DMS53 treated with DMSO at 0.1 percent for 48 hours (cell line): ENCODE data around the gene PRTG.
"Not testable (repeated sequence)": the region's sequence is repeated elsewhere in the genome, so short reads cannot be mapped to it uniquely, and the experiment has no call there.

Source experiments
- DNase-seq: peaks from one replicate; lab custom pipeline; 2025; ENCODE audit not compliant: unreplicated experiment; lab: John Stamatoyannopoulos, UW

Gene PRTG

DNA sequence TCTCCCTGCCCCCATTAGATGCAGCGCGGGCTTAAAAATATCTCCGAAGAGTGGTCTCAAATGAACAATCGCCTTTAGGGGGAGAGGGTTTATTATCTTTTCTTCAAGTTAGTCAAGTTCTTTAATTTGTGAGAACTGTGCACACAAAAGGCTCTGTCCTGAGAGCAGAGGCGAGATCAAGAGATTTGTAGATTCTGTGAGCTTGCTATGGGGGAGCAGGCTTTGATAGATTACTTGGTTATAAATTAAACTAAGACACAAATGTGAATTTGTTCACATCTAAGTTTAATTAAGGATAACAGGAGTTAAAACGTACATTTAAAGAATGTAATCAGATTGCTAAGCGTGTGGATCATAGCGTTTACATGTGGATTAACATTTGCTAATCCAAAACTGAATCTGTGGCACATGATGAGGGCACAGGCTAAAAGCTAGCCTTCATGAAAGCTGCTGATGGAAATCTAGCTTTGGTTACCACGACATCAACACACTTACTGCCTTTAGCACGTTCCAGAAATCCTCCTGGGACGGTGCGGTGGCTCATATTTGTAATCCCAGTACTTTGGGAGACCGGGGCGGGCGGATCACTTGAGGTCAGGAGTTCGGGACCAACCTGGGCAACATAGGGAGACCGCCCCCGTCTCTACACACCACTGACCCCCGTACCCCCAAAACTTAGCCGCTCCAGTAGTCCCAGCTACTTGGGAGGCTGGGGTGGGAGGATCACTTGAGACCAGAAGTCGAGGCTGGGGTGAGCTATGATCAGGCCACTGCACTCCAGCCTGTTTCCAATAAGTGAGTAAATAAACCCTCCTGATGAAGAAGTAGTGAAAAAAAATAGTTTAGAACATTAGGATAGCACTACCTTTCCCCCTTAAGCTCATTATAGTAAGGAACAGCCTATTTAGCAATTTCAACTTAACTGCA, 1.0 kb upstream of the PRTG start:
- DNase-seq: no peak

DNA sequence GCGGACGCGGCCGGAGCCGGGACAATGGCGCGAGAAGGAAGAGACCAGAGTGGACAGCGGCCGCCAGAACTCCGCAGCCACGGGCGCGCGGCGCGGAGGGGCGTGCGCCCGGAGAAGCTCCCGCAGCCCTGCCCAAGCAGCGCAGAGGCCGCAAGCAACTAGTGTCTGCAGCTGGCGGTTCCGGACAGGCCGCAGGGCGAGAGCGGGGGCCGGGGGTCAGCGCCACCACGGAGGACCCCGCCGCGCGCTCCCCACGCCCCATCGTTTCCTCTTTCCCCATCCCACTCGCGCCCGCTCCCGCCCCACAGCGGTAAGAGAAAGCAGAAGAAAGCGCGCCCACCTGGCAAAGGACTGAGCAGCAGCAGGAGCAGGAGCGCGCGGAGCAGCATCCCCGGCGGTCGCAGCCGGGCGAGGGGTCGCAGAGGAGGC, 440 bp downstream of the PRTG start:
- no peak for DNase-seq

DNA sequence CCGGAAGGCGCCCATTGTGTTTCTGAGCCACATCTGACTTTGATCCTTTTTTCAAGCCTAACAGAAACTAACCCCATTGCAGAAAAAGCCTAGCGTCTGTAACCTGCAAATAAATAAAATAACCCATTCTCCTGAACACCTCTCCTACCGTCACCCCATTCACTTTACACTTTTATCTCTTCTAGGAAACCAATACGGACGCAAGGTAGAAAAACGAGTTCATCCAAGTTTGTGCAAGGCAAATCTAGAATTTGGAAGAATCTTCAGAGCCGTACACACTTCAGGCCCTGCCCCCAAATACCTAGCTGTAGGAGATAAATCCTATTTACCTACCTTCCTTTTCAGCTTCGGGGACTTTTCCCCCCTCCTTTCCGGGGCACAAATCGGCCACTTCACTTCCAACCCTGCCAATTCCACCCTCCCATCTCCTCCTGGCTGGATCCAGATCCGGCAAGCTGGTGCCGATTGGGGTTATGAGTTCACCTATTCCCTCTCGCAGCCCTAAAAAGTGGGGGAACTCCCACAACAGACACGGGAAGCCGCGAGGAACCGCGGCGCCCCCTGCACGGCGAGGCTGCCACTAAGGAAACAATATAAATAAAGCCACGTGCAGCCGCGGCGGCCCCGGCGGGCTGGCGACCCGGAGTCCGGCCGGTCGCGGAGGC, 987 bp downstream of the PRTG start:
- no peak for DNase-seq

DNA sequence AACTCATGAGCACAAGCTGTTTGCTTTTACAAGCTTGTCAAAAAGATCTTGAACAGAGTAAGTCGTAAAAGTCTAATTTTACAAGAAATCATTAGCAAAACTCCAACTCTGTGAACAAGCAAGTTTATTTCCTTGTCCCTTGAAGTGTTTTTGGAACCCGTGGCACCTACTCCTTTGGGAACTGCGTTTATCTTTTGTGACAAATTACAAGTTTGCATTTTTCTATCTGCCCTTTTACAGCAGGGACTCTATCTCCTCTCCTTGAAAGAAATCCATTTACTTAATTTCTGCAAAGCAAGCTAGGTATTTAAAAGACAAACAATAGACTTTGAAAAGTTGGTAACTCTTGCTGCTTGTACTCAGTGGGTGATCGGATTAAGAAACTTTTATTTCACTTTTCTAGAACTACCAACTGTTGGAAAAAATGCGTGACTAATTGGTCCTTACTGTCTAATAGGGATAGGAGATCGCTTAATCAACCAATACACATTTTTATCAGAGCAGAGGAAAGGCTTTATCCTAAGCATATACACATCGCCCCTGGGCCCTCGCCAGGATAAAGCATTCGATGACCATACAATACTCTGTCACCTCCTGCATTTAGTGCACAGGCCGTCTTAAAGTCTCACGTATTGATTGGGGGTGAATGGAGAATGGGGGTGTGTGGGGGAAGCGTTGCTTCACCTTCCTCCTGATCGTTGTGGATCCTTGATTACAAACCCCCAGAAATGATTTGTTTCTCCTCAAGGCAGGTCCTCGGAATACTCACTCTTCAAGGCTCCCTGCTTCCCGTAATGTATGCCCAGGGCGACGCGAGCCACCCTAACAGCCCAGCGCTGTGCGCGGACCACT, 1.7 kb downstream of the PRTG start:
- no peak for DNase-seq

DNA sequence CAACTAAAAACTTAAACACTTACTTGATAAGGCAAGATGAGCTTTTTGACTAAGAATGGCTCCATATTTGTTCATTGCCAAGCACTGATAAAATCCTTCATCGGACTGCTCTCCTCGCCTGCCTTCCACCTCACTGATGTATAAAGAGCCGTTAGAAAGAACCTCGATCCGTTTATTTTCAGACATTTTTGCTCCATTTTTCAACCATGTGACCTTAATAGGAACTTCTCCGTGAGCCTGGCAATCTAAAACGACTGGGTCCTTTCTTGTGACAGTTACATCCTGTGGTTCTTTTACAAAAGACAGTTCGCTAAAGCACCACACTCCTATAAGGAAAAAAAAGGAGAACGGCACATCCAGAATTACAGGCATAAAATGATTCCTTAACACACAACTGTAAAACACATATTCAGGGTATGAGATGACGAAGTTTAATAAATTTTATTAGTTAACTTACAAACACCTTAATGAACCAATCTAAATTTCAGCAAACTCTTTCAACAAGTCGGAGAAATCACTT, 2.5 kb downstream of the PRTG start:
- DNase-seq: no peak

DNA sequence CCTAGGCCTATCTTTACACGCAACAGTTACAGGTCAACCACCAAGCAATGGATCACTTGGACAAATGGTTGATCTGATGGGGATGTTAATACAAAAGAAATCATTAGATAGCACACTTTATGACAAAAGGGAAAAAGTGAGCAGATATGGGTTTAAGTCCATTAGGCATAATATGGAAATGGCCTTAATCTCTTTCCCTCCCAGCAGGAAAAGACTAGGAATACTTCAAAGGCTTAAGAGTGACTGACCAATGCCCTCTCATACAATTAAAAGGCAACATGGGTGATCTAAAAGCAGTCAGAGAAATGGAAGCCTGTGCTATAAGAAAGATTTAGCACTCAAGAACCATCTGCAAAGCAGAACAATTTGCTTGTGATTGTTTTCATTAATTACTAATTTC, 3.3 kb downstream of the PRTG start:
- DNase-seq: no peak

DNA sequence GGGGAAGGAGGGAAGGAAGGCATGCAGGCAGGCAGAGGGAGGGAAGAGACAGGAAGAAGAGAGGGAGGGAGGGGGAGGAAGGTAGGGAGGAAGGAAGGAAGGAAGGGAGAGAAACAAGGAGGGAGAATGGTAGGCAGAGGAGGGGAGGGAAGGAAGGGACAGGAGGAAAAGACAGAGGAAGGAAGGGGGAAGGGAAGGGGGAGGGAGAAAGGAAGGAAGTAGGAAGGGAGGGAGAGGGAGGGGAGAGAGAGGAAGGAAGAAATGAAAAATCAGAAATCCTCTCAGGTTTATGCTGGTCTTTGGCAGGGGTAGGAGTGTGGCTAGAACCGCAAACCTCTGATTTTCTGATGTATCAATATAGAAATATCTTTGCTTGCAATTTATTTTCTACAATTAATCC, 4.2 kb downstream of the PRTG start:
- no peak for DNase-seq

DNA sequence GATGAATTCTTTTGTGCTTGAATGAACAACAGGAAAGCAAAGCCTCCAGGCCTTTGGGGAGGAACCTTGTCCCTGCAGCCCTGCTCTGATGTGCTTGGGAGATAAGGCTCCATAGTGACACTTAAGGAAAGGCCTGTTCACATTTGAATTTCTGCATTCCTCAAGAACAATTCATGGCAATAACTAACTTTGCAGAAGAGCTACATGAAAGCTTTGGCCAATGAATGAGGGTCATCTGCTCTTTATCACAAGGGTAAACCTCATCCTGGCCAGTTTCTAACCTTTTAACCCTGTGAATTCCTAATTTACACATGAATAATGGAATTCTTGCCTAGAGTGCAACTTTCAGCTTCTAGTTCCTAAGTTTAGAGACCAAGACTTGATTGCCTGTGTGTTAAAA, 5.6 kb downstream of the PRTG start:
- no peak for DNase-seq

DNA sequence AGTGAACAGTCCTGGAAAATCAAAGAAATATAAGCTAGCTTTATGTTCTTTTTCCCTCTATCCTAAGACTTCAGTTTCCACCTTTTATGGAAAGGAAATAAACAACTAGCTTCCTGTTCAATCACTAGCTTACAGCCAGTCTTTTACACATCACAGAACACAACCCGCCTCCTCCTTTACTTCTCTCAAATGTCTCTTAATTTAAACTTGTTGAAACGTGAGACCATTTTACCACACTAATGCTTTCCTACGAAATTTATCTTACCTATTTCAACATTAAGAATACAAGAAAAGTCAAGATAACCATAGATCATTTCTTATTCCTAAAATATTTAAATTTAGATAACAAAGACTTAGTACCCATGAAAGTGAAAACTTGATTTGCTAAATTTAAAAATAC, 6.2 kb downstream of the PRTG start:
- no peak for DNase-seq

DNA sequence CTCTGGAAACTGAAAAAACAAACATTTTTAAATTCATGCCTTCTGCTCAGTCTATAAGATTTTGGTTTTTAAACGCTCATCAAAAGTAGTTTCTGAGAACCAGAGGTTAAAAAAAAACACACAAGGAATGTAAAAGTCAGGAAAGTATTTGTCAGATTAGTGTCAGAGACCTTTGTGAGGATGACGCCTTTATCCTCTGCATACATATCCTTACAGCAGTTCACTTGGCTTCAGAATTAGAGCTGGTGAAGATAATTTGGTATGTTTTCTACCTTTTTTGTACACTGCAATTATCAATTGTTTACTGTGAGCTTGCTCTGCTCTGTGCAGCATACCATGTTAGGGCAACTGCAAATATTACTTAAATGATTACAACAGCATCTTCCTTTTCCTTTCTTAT, 8.3 kb downstream of the PRTG start:
- no peak for DNase-seq

DNA sequence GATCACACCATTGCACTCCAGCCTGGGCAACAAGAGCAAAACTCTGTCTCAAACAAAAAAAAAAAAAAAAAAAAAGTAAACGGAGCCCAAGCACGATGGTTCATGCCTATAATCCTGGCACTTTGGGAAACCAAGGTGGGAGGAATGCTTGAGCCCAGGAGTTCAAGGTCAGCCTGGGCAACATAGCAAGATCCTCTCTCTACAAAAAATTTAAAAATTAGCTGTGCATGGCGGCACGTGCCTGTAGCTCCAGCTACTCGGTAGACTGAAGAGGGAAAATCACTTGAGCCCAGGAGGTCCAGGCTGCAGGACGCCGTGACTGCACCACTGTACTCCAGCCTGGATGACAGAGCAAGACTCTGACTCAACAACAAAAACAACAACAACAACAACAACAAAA, 9.5 kb downstream of the PRTG start:
- DNase-seq: not testable (repeated sequence)

DNA sequence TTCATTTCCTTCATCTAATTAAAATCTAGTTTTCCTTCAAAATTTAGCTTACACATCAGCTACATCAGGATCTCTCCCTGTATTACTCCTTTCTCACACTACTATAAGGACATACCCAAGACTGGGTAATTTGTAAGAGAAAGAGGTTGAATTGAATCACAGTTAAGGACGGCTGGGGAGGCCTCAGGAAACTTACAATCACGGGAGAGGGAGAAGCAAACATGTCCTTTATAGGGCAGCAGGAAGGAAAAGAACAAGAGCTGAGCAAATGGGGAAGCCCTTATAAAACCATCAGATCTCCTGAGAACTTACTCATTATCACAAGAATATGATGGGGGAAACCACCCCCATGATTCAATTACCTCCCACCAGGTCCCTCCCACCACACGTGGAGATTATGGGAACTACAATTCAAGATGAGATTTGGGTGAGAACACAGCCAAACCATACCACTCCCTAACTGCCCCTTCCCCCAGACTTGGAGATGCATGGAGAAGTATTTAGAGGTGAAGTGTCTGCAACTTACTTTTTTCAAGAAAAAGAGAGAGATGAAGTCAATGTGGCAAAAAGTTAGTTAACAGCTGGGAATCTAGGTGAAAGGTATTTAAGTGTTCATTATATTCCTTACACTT, 21.3 kb downstream of the PRTG start:
- no peak for DNase-seq

DNA sequence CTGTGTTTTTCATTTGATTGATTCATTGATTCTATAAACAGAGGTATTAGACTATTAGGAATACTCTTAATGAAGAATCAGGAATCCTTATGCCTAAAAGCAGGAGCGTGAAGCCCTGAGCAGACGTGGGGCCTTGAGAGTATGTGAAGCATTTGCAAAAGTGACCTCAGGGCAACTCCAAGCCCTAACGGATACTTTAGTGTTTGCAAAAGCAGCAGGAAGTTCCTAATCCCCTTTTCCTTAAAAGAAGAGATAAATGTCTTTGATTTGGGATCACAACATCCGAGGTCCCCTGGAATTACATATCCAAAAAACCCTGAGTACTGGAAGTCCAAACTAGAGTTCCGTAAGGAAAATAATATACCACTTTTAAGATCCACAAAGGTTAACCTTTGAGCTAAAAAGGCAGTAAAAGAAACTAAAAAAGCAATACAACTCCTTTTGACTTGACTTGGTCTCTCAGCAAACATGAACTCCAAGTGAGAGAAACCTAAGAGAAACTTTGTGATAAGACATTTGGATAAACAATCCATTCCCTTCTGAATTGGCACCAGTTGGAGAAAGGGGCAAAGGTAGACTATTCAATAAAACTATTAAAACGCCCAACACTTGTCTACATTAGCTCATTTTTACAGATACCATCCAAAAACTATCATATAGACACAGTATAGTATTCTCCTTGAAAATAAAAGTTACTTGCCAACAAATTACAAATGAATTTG, 27.4 kb downstream of the PRTG start:
- DNase-seq: no peak

DNA sequence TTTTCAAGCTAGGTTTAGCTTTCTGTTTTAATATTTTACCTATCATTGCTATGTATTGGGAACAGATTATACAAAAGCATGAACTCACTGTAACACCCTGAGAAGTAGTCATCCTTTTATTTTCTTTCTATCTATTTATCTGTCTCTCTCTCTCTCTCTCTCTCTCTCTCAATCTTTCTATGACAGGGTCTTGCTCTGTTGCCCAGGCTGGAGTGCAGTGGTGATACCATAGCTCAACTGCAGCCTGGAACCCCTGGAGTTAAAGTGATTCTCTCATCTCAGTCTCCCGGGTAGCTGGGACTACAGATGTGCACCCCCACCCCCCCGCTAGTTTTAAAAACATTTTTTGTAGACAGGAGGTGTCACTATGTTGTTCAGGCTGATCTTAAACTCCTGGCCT, 28.9 kb downstream of the PRTG start:
- DNase-seq: no peak

DNA sequence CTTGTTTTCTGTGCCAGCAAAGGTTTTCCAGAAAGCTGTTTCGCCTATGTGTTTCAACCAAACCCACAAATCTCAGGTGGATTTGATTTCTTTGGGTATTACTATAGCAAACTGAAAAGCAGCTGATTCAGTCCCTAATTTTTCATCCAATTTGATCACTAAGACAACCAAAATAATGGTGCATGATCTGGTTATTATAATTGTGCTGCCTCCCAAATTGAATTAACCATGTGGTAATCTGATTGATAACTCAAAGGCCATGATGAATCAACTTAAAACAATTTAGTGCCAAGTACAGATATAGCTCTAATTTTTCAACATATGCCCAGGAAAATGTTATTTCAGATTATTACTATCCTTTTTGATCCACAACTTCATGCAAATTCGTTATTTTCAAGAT, 30.6 kb downstream of the PRTG start:
- DNase-seq: no peak

DNA sequence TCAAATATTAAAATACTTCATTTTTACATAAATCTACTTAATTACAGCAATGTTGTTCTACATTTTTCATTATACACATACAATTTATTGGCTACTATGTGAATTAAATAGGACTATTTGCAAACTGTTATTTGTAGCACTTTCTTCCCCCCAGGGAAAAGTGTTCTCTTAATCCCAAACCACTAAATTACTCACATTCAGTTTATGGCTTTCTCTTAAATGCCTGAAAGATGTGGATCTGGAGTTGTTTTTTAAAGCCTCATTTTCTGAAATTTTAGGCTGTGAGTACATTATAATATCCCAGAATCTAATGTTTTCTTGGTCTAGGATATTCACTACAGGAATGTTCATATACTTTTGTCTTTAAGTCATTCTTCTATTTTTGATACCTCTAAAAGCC, 32.7 kb downstream of the PRTG start:
- no peak for DNase-seq

DNA sequence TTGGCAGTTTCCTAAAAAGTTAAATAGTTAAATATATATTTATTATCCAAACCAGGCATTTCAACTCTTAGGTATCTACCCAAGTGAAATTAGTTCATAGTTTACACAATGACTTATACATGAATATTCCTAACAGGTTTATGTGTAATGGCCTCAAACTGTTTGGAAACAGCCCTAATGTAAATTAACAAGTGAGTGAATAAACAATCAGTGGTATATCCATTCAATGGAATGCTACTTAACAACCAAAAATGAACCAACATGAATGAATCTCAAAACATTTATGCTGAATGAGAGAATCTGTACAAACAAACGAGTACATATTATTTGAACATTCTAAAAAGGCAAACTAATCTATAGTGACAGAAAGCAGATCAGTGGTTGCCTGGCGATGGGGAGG, 33.5 kb downstream of the PRTG start:
- DNase-seq: no peak

DNA sequence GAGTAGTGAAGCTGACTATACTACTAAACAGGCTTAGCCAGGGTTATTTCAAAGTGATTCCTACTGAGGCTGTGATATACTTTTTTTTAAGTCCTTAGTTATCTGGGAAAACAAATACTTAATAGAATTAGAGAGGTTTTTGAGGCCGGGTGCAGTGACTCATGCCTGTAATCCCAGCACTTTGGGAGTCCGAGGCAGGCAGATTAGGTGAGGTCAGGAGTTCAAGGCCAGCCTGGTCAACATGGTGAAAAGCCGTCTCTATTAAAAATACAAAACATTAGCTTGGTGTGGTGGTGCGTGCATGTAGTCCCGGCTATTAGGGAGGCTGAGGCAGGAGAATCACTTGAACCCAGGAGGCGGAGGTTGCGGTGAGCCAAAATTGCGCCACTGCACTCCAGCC, 34.2 kb downstream of the PRTG start:
- no peak for DNase-seq

DNA sequence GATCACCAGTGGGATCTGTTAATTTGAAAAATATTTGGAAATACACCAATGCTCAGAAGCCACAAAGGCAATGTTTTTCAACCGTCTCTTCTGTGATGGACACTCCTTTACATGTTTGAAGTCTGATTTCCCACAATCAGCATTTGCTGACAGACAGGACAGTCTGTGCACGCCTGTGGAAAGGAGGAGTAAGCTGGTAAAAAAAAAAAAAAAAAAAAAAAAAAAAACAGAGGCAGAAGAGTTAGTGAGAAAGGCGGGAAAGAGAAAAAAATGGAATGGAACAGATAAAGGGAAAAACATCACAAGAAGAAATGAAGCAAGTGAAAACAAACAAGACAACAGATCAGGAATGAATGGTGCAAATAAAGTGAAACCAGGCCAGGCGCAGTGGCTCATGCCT, 35.0 kb downstream of the PRTG start:
- no peak for DNase-seq

DNA sequence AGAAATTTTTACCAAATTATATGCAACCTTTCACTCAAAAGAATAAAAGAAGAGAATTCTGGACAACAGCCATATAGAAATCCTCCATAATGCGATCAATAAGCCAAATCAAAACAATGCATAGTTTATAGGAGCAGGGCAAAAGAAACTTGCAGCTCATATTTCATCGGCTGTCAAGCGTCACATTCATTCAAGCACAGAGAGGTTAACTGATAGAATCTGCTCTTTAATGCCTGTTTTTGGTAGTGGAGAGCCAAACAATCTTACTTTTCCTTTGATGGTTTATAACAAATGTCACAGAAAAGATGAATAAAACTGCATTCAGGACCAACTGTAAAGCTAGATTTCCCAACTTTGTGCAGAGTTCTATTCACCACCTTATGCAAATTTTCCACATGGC, 35.4 kb downstream of the PRTG start:
- no peak for DNase-seq
